NOMO-1 treated with DMSO at 0.1 percent for 48 hours (cell line): ENCODE measurements around the gene PAQR4.

Source experiments
- DNase-seq: peaks from one replicate; lab custom pipeline; 2025; ENCODE audit not compliant: unreplicated experiment; lab: John Stamatoyannopoulos, UW

The PAQR4 gene

GRCh38 chr16:3020604-3021448, 51.7 kb downstream of the PAQR4 start:
- DNase-seq: peak; percentile 24

DNA sequence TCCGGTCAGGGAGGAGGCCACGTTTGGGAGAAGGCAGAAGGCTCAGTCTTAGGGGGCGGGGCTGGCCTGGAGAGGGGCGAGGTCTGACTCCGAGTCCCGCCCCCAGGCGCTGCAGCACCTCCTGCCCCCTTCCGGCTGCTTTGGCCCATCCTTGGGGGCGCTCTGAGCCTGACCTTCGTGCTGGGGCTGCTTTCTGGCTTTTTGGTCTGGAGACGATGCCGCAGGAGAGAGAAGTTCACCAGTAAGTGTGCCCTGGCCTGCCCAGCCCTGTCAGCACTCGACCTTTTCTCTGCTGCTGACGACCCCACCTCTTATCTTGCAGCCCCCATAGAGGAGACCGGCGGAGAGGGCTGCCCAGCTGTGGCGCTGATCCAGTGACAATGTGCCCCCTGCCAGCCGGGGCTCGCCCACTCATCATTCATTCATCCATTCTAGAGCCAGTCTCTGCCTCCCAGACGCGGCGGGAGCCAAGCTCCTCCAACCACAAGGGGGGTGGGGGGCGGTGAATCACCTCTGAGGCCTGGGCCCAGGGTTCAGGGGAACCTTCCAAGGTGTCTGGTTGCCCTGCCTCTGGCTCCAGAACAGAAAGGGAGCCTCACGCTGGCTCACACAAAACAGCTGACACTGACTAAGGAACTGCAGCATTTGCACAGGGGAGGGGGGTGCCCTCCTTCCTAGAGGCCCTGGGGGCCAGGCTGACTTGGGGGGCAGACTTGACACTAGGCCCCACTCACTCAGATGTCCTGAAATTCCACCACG, 52.5 kb downstream of the PAQR4 start:
- DNase-seq: peak; percentile 58

DNA sequence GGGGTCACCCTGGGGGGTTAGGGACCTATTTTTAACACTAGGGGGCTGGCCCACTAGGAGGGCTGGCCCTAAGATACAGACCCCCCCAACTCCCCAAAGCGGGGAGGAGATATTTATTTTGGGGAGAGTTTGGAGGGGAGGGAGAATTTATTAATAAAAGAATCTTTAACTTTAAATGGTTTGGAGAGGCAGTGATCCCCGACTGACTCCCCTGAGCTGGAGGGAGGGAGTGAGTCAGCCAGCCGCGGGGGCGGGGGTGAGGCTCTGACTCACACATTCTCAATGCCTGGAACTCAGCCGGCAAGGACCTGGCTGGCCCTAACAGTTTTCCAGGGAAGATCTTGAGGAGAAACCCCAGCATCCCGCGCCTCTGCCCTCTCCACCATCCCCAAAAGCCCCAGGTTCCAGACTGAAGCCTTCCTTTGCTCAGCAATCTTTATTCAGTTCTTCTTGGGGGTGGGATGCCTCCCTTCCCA, 53.1 kb downstream of the PAQR4 start:
- DNase-seq: peak; percentile 53

DNA sequence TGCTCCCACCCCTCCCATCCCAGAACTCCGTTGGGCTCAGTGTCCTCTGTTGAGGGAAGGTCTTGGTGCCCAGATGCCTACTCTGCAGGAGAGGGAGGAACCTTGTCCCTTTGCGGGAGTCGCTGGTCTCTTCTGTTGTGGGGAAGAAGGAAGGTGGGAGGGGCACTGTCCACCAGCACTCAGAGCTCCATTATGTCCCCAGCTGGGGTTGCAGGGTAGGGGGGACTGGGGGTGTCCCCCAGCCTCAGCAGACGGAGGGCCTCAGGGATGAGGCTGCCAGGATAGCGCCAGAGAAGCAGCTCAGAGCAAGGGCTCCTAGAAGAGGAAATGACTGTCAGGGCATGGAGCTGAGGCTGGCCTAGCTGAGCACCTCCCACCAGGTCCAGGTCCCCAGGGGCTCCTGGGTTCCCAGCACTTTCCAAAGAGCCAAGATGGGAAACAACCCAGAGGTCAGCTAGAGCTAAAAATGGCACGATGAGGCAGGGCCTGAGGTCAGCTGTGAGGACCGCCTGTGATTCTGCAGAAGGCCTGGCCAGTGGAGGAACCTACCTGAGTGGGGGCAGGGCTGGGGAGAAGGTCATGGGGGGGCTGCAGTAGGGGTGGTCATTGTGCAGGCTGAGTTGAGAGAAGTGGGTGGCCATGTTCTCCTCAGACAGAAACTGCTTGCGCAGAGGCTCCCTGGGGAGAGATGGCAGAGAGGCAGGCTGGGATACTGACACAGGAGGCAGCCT, 53.7 kb downstream of the PAQR4 start:
- DNase-seq: no peak
